A673 (cell line): ENCODE measurements around the gene FPR1. TPM values are rescaled to one million over a fixed set of nuclear protein-coding genes. Genes with fewer than 3 reads are reported as not detected.

ENCODE experiments used
- BruUV-seq: library from RNA; stranded (reverse); fragments of 400-500 nt; replicated peaks from 2 replicates; lab custom pipeline; 2021; lab: Mats Ljungman, UMichigan
- CTCF ChIA-PET: fragments of 300-600 bp; sonication (Branson Sonifier 250); formaldehyde crosslinking; loops from one replicate; lab custom pipeline; 2022; ENCODE audit warnings: antibody characterized with exemption; lab: Charles Lee
- POLR2A ChIA-PET: fragments of 300-600 bp; sonication (Branson Sonifier 250); formaldehyde crosslinking; loops from one replicate; lab custom pipeline; 2022; ENCODE audit warnings: antibody characterized with exemption; ENCODE audit not compliant: low non-redundant PET; lab: Charles Lee
- DNase-seq: peaks from one replicate; pipeline ENCODE4 v3.0.0-alpha.2; 2015; ENCODE audit warnings: low spot score
- H3K27ac ChIP-seq: fragments of 200-600 bp; sonication (generic); 2 replicates; pipeline ENCODE4 v1.5.1; 2016; ENCODE audit warnings: mixed run types, low read depth, mild to moderate bottlenecking, mixed read lengths, antibody characterized with exemption, low read length; ENCODE audit not compliant: poor library complexity, severe bottlenecking
- H3K27me3 ChIP-seq: fragments of 200-600 bp; sonication (generic); replicated peaks from 2 replicates; pipeline ENCODE4 v1.6.1; 2017; ENCODE audit warnings: mixed run types, low read depth, mild to moderate bottlenecking, mixed read lengths, antibody characterized with exemption, low read length; ENCODE audit not compliant: insufficient read depth, poor library complexity
- H3K36me3 ChIP-seq: fragments of 200-600 bp; sonication (generic); 2 replicates; pipeline ENCODE4 v1.6.1; 2016; ENCODE audit warnings: mixed run types, mild to moderate bottlenecking, mixed read lengths, antibody characterized with exemption, low read length; ENCODE audit not compliant: insufficient read depth, poor library complexity, severe bottlenecking
- H3K4me1 ChIP-seq: fragments of 200-600 bp; sonication (generic); 2 replicates; pipeline ENCODE4 v1.6.1; 2017; ENCODE audit warnings: mixed run types, mild to moderate bottlenecking, mixed read lengths, antibody characterized with exemption, low read length; ENCODE audit not compliant: insufficient read depth, poor library complexity, severe bottlenecking
- H3K4me3 ChIP-seq: fragments of 200-600 bp; sonication (generic); 2 replicates; pipeline ENCODE4 v1.5.1; 2016; ENCODE audit warnings: low read depth, mixed run types, mild to moderate bottlenecking, mixed read lengths, low read length; ENCODE audit not compliant: poor library complexity, severe bottlenecking
- H3K9me3 ChIP-seq: fragments of 200-600 bp; sonication (generic); 2 replicates; pipeline ENCODE4 v1.6.1; 2016; ENCODE audit warnings: mixed run types, low read depth, mild to moderate bottlenecking, mixed read lengths, antibody characterized with exemption, low read length; ENCODE audit not compliant: poor library complexity, severe bottlenecking
- EZH2 ChIP-seq: fragments of 200-600 bp; sonication (generic); IDR thresholded peaks from 2 replicates; pipeline ENCODE4 v1.6.1; 2017; ENCODE audit warnings: borderline replicate concordance, low read depth, mild to moderate bottlenecking, mixed read lengths, antibody characterized with exemption, low read length; ENCODE audit not compliant: poor library complexity, severe bottlenecking
- intact Hi-C: fragments of 100-400 bp; cut with micrococcal nuclease; formaldehyde crosslinking; loops from one replicate; pipeline ENCODE4 v1.10.0; 2022; ENCODE audit not compliant: unreplicated experiment
- total RNA-seq: library from RNA; stranded (reverse); gene quantifications from 2 replicates; pipeline ENCODE4 v1.2.3, GENCODE V29; 2021
- TF ChIP-seq, protein P1 (sequence below): fragments of 300-800, 200-600 bp; sonication (generic); conservative IDR thresholded peaks from 2 replicates; pipeline ENCODE4 v1.5.1; 2017; ENCODE audit warnings: low read depth, mild to moderate bottlenecking, antibody characterized with exemption, low read length, moderate library complexity, mixed read lengths

The FPR1 gene
- total RNA-seq, 1 experiment from 2014 or later: not detected

DNA sequence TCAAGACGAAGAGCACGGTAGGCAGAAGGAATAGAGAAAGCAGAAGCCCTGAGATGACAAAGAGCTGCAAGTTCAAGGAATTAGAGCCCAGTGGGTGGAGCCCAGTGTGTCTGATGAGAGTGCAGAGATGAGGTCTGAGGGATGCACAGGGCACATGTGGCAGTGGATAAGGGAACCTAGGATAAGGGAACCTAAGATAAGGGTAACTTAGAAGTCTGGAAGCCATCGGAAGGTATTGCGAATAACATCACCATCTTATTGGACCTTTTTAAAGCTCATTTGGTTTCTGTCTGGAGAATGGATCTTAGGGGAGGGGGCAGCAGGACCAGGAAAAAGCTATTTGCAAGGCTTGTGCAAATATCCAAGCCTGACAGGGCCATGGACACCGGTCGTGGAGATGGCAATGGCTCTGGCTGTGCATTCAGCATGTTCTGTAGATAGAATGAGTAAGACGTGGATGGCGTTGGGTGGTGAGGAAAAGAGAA, 44.6 kb upstream of the FPR1 start:
- no peaks in the 10 kb centered on the region for H3K9me3 ChIP-seq
- no peak overlapping the region for H3K4me3 ChIP-seq
- POLR2A ChIA-PET: no interaction called here
- no peak overlapping the region for H3K27ac ChIP-seq
- intact Hi-C loops: no loop called here
- BruUV-seq: no TSS peak
- H3K4me1 ChIP-seq: peaks cover 46% of the 10 kb centered on the region
- no peak for TF ChIP-seq EZH2
- TF ChIP-seq, protein P1, sequence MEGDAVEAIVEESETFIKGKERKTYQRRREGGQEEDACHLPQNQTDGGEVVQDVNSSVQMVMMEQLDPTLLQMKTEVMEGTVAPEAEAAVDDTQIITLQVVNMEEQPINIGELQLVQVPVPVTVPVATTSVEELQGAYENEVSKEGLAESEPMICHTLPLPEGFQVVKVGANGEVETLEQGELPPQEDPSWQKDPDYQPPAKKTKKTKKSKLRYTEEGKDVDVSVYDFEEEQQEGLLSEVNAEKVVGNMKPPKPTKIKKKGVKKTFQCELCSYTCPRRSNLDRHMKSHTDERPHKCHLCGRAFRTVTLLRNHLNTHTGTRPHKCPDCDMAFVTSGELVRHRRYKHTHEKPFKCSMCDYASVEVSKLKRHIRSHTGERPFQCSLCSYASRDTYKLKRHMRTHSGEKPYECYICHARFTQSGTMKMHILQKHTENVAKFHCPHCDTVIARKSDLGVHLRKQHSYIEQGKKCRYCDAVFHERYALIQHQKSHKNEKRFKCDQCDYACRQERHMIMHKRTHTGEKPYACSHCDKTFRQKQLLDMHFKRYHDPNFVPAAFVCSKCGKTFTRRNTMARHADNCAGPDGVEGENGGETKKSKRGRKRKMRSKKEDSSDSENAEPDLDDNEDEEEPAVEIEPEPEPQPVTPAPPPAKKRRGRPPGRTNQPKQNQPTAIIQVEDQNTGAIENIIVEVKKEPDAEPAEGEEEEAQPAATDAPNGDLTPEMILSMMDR: no peak
- H3K36me3 ChIP-seq: no peaks in the 10 kb centered on the region
- CTCF ChIA-PET: no interaction called here
- H3K27me3 ChIP-seq: no peaks in the 10 kb centered on the region
- no peak for DNase-seq

DNA sequence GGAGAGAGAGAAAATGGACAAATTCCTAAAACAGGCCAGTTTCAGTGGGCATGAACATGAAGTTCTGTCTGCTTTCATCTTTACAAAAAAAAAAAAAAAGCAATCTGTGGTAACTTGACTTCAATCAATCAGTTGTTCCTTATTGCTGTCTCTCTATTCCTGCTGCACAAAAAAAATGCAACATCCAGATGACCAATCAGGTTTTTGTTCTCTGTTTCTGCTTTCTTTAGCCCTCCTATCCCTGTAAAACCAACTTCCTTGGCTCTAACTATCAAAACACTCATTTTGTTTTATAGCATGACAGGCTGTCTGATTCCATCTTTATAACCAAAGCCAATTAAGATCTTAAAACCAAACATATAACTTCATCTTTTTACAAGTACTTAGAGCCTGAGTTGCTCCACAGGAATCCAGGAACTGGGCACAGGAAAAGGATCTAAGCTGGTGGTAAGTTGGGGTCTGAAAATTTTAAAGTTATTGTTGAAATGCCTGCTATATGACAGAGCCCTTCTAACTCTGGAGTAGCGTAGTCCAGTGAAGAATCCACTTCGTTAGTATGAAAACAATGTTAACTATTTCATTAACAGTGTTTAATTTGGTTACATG, 43.3 kb upstream of the FPR1 start, which contains the start of gene FPR3:
Gene FPR3 (plus strand): TSS at position 273 of the 606 bp plus-strand sequence. CDS start 28,592 bp downstream, outside the sequence.
- H3K27me3 ChIP-seq: no peaks in the 10 kb centered on the region
- DNase-seq: peak; percentile 84
- H3K9me3 ChIP-seq: no peaks in the 10 kb centered on the region
- H3K27ac ChIP-seq: no peak within 1 kb of the TSS
- intact Hi-C loops: no loop called here
- H3K36me3 ChIP-seq: no peaks in the 10 kb centered on the region
- ChIA-PET POLR2A (no interaction called here), CTCF (no interaction called here)
- H3K4me3 ChIP-seq: no peak within 1 kb of the TSS
- BruUV-seq: no TSS peak
- peaks cover 54% of the 10 kb centered on the region for H3K4me1 ChIP-seq
- no peak for TF ChIP-seq EZH2
- TF ChIP-seq, protein P1: no peak

DNA sequence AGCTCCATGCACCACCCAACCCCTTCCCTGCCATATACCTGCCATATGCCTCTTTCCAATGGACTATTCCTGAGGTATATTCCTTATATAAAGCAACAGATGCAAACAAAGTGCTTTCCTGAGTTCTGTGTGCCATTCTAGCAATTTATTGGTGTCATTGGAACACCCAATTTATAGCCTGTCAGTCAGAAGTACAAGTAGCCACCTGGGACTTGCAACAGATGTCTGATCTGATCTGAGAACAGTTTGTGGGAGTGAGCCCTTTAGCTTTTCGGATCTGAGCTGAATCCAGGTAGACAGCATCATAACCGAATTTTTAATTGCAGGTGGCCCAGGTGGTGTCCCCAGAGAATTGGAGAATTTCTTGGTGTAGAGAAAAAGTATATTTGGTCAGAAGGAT, 42.3 kb upstream of the FPR1 start:
- Histone ChIP-seq H3K4me3 (no peak overlapping the region), H3K36me3 (no peaks in the 10 kb centered on the region), H3K27me3 (no peaks in the 10 kb centered on the region), H3K27ac (no peak overlapping the region), H3K9me3 (no peaks in the 10 kb centered on the region), H3K4me1 (peaks cover 50% of the 10 kb centered on the region)
- CTCF ChIA-PET: no interaction called here
- BruUV-seq: no TSS peak
- TF ChIP-seq, protein P1: no peak
- DNase-seq: no peak
- POLR2A ChIA-PET: no interaction called here
- intact Hi-C loops: no loop called here
